Gastrocnemius medialis (tissue), 4 donors: ENCODE data around the gene FKBP5.

Experiments used
- POLR2A ChIP-seq, 2 donors: fragments of 450-650 bp; IDR thresholded peaks; one replicate each; pipeline ENCODE4 v1.6.1; 2017; ENCODE audit warnings: antibody characterized with exemption in 2 of 2, mild to moderate bottlenecking in 2 of 2, moderate library complexity in 2 of 2
- TF ChIP-seq, protein P1 (sequence below), 5 experiments: fragments of 450-650 bp in 3 of 5; fragments of 200-600 bp in 2 of 5; sonication (generic) in 2 of 5; IDR thresholded peaks in 4 of 5; conservative IDR thresholded peaks in 1 of 5; 1 replicate in 4 of 5; 2 replicates in 1 of 5; pipeline ENCODE4 v1.5.1; 2016 to 2019; ENCODE audit warnings: antibody characterized with exemption in 5 of 5, mild to moderate bottlenecking in 3 of 5, moderate library complexity in 3 of 5

DNA sequence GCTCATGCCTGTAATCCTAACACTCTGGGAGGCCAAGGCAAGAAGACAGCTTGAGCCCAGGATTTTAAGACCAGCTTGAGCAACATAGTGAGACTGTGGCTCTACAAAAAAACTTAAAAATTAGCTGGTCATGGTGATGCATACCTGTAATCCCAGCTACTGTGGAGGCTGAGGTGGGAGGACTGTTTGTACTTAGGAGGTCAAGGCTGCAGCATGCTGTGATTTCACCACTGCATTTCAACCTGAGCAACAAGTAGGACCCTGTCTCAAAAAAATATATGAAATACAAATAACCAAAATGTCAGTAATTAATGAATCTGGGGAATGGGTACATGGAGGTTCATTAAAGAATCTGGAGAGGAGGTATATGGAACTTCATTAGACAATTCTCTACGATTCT is 9.9 kb downstream of the FKBP5 start:
- TF ChIP-seq, protein P1, sequence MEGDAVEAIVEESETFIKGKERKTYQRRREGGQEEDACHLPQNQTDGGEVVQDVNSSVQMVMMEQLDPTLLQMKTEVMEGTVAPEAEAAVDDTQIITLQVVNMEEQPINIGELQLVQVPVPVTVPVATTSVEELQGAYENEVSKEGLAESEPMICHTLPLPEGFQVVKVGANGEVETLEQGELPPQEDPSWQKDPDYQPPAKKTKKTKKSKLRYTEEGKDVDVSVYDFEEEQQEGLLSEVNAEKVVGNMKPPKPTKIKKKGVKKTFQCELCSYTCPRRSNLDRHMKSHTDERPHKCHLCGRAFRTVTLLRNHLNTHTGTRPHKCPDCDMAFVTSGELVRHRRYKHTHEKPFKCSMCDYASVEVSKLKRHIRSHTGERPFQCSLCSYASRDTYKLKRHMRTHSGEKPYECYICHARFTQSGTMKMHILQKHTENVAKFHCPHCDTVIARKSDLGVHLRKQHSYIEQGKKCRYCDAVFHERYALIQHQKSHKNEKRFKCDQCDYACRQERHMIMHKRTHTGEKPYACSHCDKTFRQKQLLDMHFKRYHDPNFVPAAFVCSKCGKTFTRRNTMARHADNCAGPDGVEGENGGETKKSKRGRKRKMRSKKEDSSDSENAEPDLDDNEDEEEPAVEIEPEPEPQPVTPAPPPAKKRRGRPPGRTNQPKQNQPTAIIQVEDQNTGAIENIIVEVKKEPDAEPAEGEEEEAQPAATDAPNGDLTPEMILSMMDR (IDR thresholded peaks at IDR 0.05 in 4 of 5, conservative IDR thresholded peaks at IDR 0.05 in 1 of 5): no peak
- TF ChIP-seq POLR2A (IDR thresholded peaks at IDR 0.05): no peak
